ENCODE results near the gene PRKN.

GRCh38 chr6:161561908-161562307 is 1165.7 kb downstream of the PRKN start:
- TF ChIP-seq CTCF (conservative IDR thresholded peaks at IDR 0.05; ENCODE audit: low read depth in 2 of 2) (no peak), POLR2AphosphoS5 (IDR thresholded peaks at IDR 0.05; ENCODE audit: low read depth) (no peak), EZH2 (IDR thresholded peaks at IDR 0.05; ENCODE audit: low read depth, unreplicated experiment) (no peak), CREB1 (CRISPR knock-in tag; IDR thresholded peaks at IDR 0.05; ENCODE audit: low read depth) (no peak)
- TF ChIP-seq, protein P1, sequence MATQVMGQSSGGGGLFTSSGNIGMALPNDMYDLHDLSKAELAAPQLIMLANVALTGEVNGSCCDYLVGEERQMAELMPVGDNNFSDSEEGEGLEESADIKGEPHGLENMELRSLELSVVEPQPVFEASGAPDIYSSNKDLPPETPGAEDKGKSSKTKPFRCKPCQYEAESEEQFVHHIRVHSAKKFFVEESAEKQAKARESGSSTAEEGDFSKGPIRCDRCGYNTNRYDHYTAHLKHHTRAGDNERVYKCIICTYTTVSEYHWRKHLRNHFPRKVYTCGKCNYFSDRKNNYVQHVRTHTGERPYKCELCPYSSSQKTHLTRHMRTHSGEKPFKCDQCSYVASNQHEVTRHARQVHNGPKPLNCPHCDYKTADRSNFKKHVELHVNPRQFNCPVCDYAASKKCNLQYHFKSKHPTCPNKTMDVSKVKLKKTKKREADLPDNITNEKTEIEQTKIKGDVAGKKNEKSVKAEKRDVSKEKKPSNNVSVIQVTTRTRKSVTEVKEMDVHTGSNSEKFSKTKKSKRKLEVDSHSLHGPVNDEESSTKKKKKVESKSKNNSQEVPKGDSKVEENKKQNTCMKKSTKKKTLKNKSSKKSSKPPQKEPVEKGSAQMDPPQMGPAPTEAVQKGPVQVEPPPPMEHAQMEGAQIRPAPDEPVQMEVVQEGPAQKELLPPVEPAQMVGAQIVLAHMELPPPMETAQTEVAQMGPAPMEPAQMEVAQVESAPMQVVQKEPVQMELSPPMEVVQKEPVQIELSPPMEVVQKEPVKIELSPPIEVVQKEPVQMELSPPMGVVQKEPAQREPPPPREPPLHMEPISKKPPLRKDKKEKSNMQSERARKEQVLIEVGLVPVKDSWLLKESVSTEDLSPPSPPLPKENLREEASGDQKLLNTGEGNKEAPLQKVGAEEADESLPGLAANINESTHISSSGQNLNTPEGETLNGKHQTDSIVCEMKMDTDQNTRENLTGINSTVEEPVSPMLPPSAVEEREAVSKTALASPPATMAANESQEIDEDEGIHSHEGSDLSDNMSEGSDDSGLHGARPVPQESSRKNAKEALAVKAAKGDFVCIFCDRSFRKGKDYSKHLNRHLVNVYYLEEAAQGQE (IDR thresholded peaks at IDR 0.05; ENCODE audit: unreplicated experiment): no peak

Measured in GM23338 (cell line).